Hepatocyte (in vitro differentiated cells): Measurements from ENCODE around the gene CEMIP2.

Source experiments
- EZH2phosphoT487 ChIP-seq: fragments of 200-600 bp; sonication (generic); IDR thresholded peaks from one replicate; pipeline ENCODE4 v1.6.1; 2018; ENCODE audit warnings: antibody characterized with exemption, mild to moderate bottlenecking, low read depth, moderate library complexity; ENCODE audit not compliant: unreplicated experiment, severe bottlenecking
- TF ChIP-seq, protein P1 (sequence below): fragments of 200-600 bp; sonication (generic); IDR thresholded peaks from 2 replicates; pipeline ENCODE4 v1.5.1; 2016; ENCODE audit warnings: antibody characterized with exemption, mild to moderate bottlenecking; ENCODE audit not compliant: poor library complexity

DNA sequence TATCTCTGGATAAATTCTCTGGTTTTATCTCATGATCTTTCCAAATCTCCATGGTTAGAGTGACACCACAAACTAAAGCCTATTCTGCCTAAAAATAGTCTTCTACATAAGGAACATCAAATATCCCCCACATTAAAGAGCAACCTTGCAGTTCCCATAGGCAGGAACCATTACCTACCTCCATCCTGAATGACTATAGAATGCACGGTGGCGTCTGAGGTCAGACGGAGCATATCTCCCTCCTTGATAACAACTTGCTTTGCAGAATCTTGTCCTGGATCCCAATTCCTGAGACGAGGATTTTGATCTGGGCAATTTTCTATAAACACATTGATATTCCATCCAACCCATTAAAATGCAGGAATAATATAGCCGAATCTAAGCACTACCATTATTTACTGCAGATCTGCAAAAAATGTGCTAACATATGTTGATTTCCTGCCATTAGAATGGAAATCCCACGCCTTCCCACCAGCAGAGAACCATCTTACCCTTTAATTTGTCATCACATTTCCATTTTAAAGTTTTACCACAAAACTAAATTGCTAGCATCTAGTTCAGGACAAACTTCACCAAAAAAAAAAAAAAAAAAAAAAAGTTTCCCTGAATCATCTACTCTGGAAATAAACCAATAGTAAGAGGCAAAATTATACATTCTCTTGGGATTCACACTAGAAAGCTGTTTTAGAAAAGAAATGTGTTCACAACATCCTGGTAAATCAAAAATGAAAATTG is 22.1 kb downstream of the CEMIP2 start:
- TF ChIP-seq, protein P1, sequence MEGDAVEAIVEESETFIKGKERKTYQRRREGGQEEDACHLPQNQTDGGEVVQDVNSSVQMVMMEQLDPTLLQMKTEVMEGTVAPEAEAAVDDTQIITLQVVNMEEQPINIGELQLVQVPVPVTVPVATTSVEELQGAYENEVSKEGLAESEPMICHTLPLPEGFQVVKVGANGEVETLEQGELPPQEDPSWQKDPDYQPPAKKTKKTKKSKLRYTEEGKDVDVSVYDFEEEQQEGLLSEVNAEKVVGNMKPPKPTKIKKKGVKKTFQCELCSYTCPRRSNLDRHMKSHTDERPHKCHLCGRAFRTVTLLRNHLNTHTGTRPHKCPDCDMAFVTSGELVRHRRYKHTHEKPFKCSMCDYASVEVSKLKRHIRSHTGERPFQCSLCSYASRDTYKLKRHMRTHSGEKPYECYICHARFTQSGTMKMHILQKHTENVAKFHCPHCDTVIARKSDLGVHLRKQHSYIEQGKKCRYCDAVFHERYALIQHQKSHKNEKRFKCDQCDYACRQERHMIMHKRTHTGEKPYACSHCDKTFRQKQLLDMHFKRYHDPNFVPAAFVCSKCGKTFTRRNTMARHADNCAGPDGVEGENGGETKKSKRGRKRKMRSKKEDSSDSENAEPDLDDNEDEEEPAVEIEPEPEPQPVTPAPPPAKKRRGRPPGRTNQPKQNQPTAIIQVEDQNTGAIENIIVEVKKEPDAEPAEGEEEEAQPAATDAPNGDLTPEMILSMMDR: no peak
- no peak for TF ChIP-seq EZH2phosphoT487
